Mucosa of descending colon (tissue), 3 donors: Measurements from ENCODE around the gene PEX7. TPM values are rescaled to one million over a fixed set of nuclear protein-coding genes. Genes with fewer than 3 reads are reported as not detected.
"Not testable (repeated sequence)": the region's sequence is repeated elsewhere in the genome, so short reads cannot be mapped to it uniquely, and the experiment has no call there.

ENCODE experiments used
- ATAC-seq: fragments of 200-7000 bp; cut with Tn5 transposase; one replicate; pipeline ENCODE4 v1.9.1; 2020; ENCODE audit warnings: mild to moderate bottlenecking, moderate library complexity
- DNase-seq, 3 donors: peaks; one replicate each; pipeline ENCODE4 v3.0.0-alpha.2; 2020
- H3K36me3 ChIP-seq: fragments of 200-600 bp; one replicate; pipeline ENCODE4 v1.8.0; 2021; ENCODE audit warnings: low read depth, mild to moderate bottlenecking
- H3K4me1 ChIP-seq: fragments of 200-600 bp; one replicate; pipeline ENCODE4 v1.8.0; 2021; ENCODE audit warnings: low read depth, mild to moderate bottlenecking
- H3K4me3 ChIP-seq: fragments of 200-600 bp; one replicate; pipeline ENCODE4 v1.8.0; 2021; ENCODE audit warnings: mild to moderate bottlenecking
- H3K9me3 ChIP-seq: fragments of 200-600 bp; one replicate; pipeline ENCODE4 v1.8.0; 2021; ENCODE audit warnings: mild to moderate bottlenecking
- intact Hi-C, 2 donors: fragments of 100-400 bp; cut with DNase I in 1 of 2; cut with micrococcal nuclease in 1 of 2; formaldehyde crosslinking; loops; one replicate each; pipeline versions ENCODE4 v1.11.0 to v1.11.1; 2022; cut with DNase I, micrococcal nuclease
- total RNA-seq, 3 donors: library from RNA; stranded (reverse); fragmentation: NEBNext Ultra II Directional in 2 of 3; extraction: Animal tissue kit (Norgen Biotek cat#: 25700) in 2 of 3; gene quantifications; one replicate each; pipeline versions ENCODE4 v1.2.1 to v1.2.4, GENCODE V29; 2021 to 2023
- TF ChIP-seq, protein P1 (sequence below): fragments of 200-600 bp; IDR thresholded peaks from one replicate; pipeline ENCODE4 v1.8.0; 2022; ENCODE audit warnings: antibody characterized with exemption, mild to moderate bottlenecking
- donor health status: DM: no; HTN: no; CAD: no; lungs with moderate emphysema.
- donor health status: DM: no; HTN: no; CAD: no.
- donor health status: DM: no; HTN: yes; CAD: no.

Gene PEX7
- total RNA-seq, 3 donors from 2014 or later: 4.3 to 10.7 (median 10.2) TPM

DNA sequence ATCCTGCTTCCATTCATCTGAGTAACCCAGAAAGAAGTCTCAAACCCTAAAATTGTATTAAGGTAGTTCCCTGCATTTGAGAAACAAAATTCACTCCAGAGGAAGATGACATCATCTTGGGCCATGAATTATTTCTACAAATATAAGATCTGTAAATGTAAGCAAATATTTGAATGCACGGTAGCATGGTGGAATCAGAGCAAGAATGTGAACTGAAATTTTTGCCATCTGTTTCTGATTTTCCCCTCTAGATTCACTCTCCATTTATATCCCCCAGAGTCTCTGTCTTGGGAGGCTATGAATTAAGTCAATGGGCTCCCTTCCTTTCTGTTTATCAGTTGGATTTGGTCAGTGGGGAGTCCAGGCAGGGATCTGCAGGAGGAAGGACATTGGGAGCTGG is 24.3 kb upstream of the PEX7 start:
- TF ChIP-seq, protein P1, sequence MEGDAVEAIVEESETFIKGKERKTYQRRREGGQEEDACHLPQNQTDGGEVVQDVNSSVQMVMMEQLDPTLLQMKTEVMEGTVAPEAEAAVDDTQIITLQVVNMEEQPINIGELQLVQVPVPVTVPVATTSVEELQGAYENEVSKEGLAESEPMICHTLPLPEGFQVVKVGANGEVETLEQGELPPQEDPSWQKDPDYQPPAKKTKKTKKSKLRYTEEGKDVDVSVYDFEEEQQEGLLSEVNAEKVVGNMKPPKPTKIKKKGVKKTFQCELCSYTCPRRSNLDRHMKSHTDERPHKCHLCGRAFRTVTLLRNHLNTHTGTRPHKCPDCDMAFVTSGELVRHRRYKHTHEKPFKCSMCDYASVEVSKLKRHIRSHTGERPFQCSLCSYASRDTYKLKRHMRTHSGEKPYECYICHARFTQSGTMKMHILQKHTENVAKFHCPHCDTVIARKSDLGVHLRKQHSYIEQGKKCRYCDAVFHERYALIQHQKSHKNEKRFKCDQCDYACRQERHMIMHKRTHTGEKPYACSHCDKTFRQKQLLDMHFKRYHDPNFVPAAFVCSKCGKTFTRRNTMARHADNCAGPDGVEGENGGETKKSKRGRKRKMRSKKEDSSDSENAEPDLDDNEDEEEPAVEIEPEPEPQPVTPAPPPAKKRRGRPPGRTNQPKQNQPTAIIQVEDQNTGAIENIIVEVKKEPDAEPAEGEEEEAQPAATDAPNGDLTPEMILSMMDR: no peak
- intact Hi-C loops: no loop called here
- no peak for ATAC-seq

DNA sequence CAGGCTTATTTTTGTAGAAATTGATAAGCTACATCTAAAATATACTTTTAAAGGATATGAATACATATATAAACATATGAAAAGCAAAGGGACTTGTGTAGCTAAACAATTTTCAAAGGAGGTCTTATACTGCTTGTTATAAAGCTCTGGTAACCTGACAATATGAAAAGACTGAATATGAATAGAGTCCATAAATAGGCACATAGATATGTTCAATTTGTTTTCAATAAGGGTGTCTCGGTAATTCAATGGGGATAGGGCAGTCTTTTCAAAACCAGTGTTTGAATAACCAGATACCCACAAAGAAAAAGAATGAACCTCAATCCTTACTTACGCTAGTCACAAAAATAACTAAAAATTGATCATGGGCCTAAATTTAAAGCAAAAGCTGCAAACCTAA is 20.8 kb upstream of the PEX7 start:
- Histone ChIP-seq H3K4me1 (no peaks in the 10 kb centered on the region), H3K36me3 (no peaks in the 10 kb centered on the region), H3K4me3 (no peak overlapping the region), H3K9me3 (no peaks in the 10 kb centered on the region)
- DNase-seq: no peak
- TF ChIP-seq, protein P1: no peak
- intact Hi-C loops: no loop called here
- no peak for ATAC-seq

More for the DNA sequence above, 24.3 kb upstream of the PEX7 start:
- Histone ChIP-seq H3K4me1 (peaks cover 5% of the 10 kb centered on the region), H3K9me3 (no peaks in the 10 kb centered on the region), H3K4me3 (no peak overlapping the region), H3K36me3 (no peaks in the 10 kb centered on the region)
- no peak for DNase-seq

DNA sequence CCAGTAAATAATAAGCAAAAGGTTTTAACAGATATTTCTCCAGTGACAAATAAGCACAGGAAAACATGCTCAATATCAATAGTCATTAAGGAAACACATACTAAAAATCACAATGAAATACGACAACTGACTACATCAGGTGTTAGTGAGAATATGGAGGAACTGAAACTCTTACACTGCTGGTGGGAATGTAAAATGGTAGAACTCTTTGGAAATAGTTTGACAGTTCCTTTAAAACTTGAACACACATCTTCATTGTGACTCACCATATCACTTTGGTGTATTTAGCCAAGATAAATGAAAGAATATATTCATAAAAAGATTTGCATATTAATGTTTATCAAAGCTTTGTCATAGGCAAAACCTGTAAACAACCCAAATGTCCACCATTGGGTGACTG is 18.8 kb upstream of the PEX7 start:
- Histone ChIP-seq H3K4me3 (no peak overlapping the region), H3K9me3 (no peaks in the 10 kb centered on the region), H3K4me1 (no peaks in the 10 kb centered on the region), H3K36me3 (no peaks in the 10 kb centered on the region)
- ATAC-seq (no peak), DNase-seq (no peak)
- intact Hi-C loops: no loop called here
- TF ChIP-seq, protein P1: no peak

DNA sequence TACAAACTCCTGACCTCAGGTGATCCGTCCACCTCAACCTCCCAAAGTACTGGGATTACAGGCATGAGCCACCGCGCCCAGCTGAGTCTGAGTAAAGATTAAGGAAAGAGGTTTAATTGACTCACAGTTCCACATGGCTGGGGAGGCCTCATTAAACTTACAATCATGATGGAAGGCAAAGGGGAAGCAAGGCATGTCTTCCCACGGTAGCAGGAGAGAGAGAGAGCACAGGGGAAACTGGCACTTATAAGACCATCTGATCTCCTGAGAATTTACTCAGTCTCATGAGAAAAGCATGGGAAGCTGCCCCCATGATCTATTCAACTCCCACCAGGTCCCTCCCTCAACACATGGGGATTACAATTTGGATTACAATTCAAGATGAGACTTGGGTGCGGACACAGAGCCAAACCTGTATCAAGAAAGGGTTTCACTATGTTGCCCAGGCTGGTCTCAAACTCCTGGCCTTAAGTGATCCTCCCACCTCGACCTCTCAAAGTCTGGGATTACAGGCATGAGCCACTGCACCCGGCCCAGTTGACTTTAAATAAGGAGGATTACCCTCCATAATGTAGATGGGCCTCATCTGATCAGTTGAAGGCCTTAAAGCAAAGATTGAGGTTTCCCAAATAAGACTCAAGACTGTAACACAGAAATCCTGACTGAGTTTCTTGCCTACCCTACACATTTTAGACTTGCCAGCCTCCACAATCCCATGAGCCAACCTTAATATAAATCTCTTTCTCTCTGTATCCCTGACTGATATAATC is 13.1 kb upstream of the PEX7 start:
- no peak overlapping the region for H3K4me3 ChIP-seq
- no peaks in the 10 kb centered on the region for H3K9me3 ChIP-seq
- DNase-seq (no peak), ATAC-seq (no peak)
- no peaks in the 10 kb centered on the region for H3K4me1 ChIP-seq
- H3K36me3 ChIP-seq: no peaks in the 10 kb centered on the region
- intact Hi-C loops: no loop called here
- TF ChIP-seq, protein P1: no peak

DNA sequence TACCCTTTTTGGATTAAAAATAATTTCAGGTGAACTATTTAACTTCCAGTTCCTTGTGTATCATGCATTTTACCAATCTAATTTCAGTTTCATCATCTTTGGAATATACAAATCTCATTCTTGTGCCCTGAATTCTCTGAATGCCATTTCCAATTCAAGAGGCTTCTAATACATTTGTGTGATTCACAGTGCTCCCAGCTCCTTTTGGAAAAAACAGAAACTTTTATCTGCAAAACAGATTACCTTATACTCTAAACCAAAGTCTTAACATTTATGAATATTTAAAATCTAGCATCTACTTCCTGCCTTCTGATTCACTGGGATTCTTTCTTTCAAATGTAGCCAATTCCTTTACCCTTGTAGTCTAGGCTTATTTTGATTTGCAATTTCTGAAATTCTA is 11.1 kb upstream of the PEX7 start:
- no peaks in the 10 kb centered on the region for H3K36me3 ChIP-seq
- no peaks in the 10 kb centered on the region for H3K4me1 ChIP-seq
- no peaks in the 10 kb centered on the region for H3K9me3 ChIP-seq
- no peak for DNase-seq
- TF ChIP-seq, protein P1: no peak
- no peak overlapping the region for H3K4me3 ChIP-seq
- ATAC-seq: no peak
- intact Hi-C loops: no loop called here

DNA sequence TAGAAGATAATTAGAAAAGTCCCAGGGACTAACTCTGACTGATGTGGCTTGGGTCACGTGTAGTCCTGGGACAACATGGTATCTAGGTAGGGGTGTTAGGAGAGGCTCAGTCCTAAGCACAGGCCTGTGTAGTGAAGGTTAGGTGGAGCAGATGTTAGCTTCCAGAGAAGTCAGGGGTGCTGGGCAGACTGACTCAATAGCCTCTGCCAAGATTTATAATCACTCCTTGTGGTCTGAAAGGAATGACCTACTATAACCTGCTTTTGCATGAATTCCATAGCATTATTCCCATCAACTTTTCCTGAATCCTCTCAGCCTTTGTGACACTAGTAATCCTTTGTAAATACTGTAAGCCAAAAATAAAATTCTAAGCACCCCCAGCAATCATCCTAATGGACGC is 10.2 kb upstream of the PEX7 start:
- no peak overlapping the region for H3K4me3 ChIP-seq
- no peaks in the 10 kb centered on the region for H3K4me1 ChIP-seq
- ATAC-seq (no peak), DNase-seq (no peak)
- no peaks in the 10 kb centered on the region for H3K36me3 ChIP-seq
- no peaks in the 10 kb centered on the region for H3K9me3 ChIP-seq
- intact Hi-C loops: no loop called here
- TF ChIP-seq, protein P1: no peak

DNA sequence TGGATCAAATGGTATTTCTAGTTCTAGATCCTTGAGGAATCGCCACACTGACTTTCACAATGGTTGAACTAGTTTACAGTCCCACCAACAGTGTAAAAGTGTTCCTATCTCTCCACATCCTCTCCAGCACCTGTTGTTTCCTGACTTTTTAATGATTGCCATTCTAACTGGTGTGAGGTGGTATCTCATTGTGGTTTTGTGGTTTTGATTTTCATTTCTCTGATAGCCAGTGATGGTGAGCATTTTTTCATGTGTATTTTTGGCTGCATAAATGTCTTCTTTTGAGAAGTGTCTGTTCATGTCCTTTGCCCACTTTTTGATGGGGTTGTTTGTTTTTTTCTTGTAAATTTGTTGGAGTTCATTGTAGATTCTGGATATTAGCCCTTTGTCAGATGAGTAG is 6.8 kb upstream of the PEX7 start:
- intact Hi-C loops, H3K4me3 ChIP-seq, ATAC-seq, DNase-seq, H3K9me3 ChIP-seq, H3K36me3 ChIP-seq, H3K4me1 ChIP-seq: not testable (repeated sequence)
